K562 (cell line): ENCODE data around the gene EXOC6. TPM values are rescaled to one million over a fixed set of nuclear protein-coding genes. Genes with fewer than 3 reads are reported as not detected.

Source experiments
- ATF1 ChIP-seq, 2 experiments: fragments of 450-650 bp in 1 of 2; IDR thresholded peaks; 2 replicates each; pipeline ENCODE4 v1.6.1; 2016; ENCODE audit warnings: missing compliant biosample characterization in 1 of 2, missing genetic modification characterization in 1 of 2
- CBX3 ChIP-seq, 2 experiments: IDR thresholded peaks; 1 replicate in 1 of 2; 2 replicates in 1 of 2; pipeline ENCODE4 v1.6.1; 2012; ENCODE audit warnings: inconsistent platforms in 2 of 2, low read length in 2 of 2, borderline replicate concordance in 1 of 2, control low read depth in 1 of 2
- CHD1 ChIP-seq: fragments of 200-600 bp; sonication (generic); IDR thresholded peaks from one replicate; pipeline ENCODE4 v1.6.1; 2012; ENCODE audit warnings: mild to moderate bottlenecking, moderate library complexity, low read length, inconsistent platforms
- EP400 ChIP-seq: fragments of 450-650 bp; IDR thresholded peaks from 2 replicates; pipeline ENCODE4 v1.6.1; 2017; ENCODE audit warnings: antibody characterized with exemption, mild to moderate bottlenecking, moderate library complexity
- HDAC2 ChIP-seq: fragments of 450-650 bp; IDR thresholded peaks from 2 replicates; pipeline ENCODE4 v1.6.1; 2016; ENCODE audit warnings: mild to moderate bottlenecking
- MAZ ChIP-seq, 2 experiments: fragments of 450-650 bp in 1 of 2; sonication (generic) in 1 of 2; formaldehyde crosslinking; IDR thresholded peaks in 1 of 2; conservative IDR thresholded peaks in 1 of 2; 2 replicates each; pipeline versions ENCODE4 v1.4.0 to v1.5.0; 2020; ENCODE audit warnings: mild to moderate bottlenecking in 1 of 2, missing genetic modification reagents in 1 of 2
- NR3C1 ChIP-seq: sonication (generic); formaldehyde crosslinking; IDR thresholded peaks from 2 replicates; pipeline ENCODE4 v1.8.1; 2022; ENCODE audit warnings: missing genetic modification reagents
- POLR2AphosphoS5 ChIP-seq: IDR thresholded peaks from 2 replicates; pipeline ENCODE4 v1.6.1; 2011; ENCODE audit warnings: mild to moderate bottlenecking, low read depth, low read length, moderate library complexity; ENCODE audit not compliant: control insufficient read depth, insufficient read depth
- SAFB ChIP-seq: fragments of 200-400 bp; formaldehyde crosslinking; IDR thresholded peaks from 2 replicates; pipeline ENCODE4 v1.6.1; 2017; ENCODE audit warnings: low read depth, low read length, borderline replicate concordance
- ZNF175 ChIP-seq: fragments of 200-800 bp; sonication (Bioruptor generic); IDR thresholded peaks from 2 replicates; pipeline ENCODE4 v1.6.1; 2016; ENCODE audit warnings: low read depth, mild to moderate bottlenecking, missing genetic modification characterization, missing compliant biosample characterization
- ZNF347 ChIP-seq: fragments of 450-650 bp; formaldehyde crosslinking; IDR thresholded peaks from 2 replicates; pipeline ENCODE4 v1.4.0; 2020; ENCODE audit warnings: low read depth, mild to moderate bottlenecking, moderate library complexity
- ZNF655 ChIP-seq: fragments of 250-450 bp; sonication (Bioruptor Pico); IDR thresholded peaks from 2 replicates; pipeline ENCODE4 v1.5.0; 2021
- ZNF707 ChIP-seq: fragments of 250-450 bp; sonication (Bioruptor Pico); conservative IDR thresholded peaks from 2 replicates; pipeline ENCODE4 v1.8.0; 2022; ENCODE audit warnings: inconsistent platforms, mild to moderate bottlenecking, moderate library complexity
- polyA plus RNA-seq, 8 experiments: library from polyadenylated mRNA; depleted of rRNA in 4 of 8; stranded (reverse) in 5 of 8; unstranded in 3 of 8; fragments of >200 nt; fragmentation: Nextera tagmentation in 2 of 8; fragmentation: Illumina TruSeq in 1 of 8; extraction: Ambion mirVana in 2 of 8; extraction: Trizol in 1 of 8; gene quantifications; 2 replicates each; pipeline versions ENCODE4 v1.2.1 to v1.2.3, GENCODE V29; 2011 to 2014; ENCODE audit warnings: inconsistent platforms in 1 of 8, missing spikeins in 1 of 8
- total RNA-seq, 7 experiments: library from RNA; depleted of rRNA in 6 of 7; stranded (reverse); fragments of >200 nt in 6 of 7; fragmentation: Illumina TruSeq in 2 of 7; extraction: Trizol in 2 of 7; gene quantifications; 2 replicates each; pipeline versions ENCODE4 v1.2.1 to v1.2.3, GENCODE V29; 2011 to 2021; ENCODE audit warnings: low replicate concordance in 1 of 7
- TF ChIP-seq, protein P1 (sequence below): fragments of 450-650 bp; IDR thresholded peaks from 2 replicates; pipeline ENCODE4 v1.6.1; 2016; ENCODE audit warnings: mild to moderate bottlenecking, moderate library complexity

EXOC6 gene
- total and polyA plus RNA-seq, 9 of the 15 experiments (the other 6 are each of a cell fraction or from before 2014, with no cell fraction given) = 13.9 to 42.8 (median 24.9) TPM

- TF ChIP-seq POLR2AphosphoS5 (peak; percentile 62; the same call in 1 of the 2 replicates), CHD1 (no peak), ZNF175 (CRISPR knock-in tag) (no peak), ZNF707 (no peak), ZNF347 (CRISPR knock-in tag) (no peak), HDAC2 (0 out of 2 replicates have a peak, but pooled peaks have one; percentile 52), MAZ (CRISPR knock-in tag; conservative IDR thresholded peaks at IDR 0.05 in 1 of 2, IDR thresholded peaks at IDR 0.05 in 1 of 2) (peak in 1 of 2 experiments; percentile 49; a peak in 1 of 4 replicates), ATF1 (CRISPR knock-in tag; IDR thresholded peaks at IDR 0.05) (no peak), ATF1 (tag; IDR thresholded peaks at IDR 0.05) (peak; percentile 31; the same call in 1 of the 2 replicates), ZNF655 (CRISPR knock-in tag) (no peak), NR3C1 (CRISPR knock-in tag) (no peak), SAFB (no peak), CBX3 (IDR thresholded peaks at IDR 0.05; ENCODE audit: borderline replicate concordance in 1 of 2, low read length in 2 of 2) (peak in 1 of 2 experiments; percentile 27; a peak in 1 of 3 replicates), EP400 (peak; percentile 39; the same call in 1 of the 2 replicates)
- TF ChIP-seq, protein P1, sequence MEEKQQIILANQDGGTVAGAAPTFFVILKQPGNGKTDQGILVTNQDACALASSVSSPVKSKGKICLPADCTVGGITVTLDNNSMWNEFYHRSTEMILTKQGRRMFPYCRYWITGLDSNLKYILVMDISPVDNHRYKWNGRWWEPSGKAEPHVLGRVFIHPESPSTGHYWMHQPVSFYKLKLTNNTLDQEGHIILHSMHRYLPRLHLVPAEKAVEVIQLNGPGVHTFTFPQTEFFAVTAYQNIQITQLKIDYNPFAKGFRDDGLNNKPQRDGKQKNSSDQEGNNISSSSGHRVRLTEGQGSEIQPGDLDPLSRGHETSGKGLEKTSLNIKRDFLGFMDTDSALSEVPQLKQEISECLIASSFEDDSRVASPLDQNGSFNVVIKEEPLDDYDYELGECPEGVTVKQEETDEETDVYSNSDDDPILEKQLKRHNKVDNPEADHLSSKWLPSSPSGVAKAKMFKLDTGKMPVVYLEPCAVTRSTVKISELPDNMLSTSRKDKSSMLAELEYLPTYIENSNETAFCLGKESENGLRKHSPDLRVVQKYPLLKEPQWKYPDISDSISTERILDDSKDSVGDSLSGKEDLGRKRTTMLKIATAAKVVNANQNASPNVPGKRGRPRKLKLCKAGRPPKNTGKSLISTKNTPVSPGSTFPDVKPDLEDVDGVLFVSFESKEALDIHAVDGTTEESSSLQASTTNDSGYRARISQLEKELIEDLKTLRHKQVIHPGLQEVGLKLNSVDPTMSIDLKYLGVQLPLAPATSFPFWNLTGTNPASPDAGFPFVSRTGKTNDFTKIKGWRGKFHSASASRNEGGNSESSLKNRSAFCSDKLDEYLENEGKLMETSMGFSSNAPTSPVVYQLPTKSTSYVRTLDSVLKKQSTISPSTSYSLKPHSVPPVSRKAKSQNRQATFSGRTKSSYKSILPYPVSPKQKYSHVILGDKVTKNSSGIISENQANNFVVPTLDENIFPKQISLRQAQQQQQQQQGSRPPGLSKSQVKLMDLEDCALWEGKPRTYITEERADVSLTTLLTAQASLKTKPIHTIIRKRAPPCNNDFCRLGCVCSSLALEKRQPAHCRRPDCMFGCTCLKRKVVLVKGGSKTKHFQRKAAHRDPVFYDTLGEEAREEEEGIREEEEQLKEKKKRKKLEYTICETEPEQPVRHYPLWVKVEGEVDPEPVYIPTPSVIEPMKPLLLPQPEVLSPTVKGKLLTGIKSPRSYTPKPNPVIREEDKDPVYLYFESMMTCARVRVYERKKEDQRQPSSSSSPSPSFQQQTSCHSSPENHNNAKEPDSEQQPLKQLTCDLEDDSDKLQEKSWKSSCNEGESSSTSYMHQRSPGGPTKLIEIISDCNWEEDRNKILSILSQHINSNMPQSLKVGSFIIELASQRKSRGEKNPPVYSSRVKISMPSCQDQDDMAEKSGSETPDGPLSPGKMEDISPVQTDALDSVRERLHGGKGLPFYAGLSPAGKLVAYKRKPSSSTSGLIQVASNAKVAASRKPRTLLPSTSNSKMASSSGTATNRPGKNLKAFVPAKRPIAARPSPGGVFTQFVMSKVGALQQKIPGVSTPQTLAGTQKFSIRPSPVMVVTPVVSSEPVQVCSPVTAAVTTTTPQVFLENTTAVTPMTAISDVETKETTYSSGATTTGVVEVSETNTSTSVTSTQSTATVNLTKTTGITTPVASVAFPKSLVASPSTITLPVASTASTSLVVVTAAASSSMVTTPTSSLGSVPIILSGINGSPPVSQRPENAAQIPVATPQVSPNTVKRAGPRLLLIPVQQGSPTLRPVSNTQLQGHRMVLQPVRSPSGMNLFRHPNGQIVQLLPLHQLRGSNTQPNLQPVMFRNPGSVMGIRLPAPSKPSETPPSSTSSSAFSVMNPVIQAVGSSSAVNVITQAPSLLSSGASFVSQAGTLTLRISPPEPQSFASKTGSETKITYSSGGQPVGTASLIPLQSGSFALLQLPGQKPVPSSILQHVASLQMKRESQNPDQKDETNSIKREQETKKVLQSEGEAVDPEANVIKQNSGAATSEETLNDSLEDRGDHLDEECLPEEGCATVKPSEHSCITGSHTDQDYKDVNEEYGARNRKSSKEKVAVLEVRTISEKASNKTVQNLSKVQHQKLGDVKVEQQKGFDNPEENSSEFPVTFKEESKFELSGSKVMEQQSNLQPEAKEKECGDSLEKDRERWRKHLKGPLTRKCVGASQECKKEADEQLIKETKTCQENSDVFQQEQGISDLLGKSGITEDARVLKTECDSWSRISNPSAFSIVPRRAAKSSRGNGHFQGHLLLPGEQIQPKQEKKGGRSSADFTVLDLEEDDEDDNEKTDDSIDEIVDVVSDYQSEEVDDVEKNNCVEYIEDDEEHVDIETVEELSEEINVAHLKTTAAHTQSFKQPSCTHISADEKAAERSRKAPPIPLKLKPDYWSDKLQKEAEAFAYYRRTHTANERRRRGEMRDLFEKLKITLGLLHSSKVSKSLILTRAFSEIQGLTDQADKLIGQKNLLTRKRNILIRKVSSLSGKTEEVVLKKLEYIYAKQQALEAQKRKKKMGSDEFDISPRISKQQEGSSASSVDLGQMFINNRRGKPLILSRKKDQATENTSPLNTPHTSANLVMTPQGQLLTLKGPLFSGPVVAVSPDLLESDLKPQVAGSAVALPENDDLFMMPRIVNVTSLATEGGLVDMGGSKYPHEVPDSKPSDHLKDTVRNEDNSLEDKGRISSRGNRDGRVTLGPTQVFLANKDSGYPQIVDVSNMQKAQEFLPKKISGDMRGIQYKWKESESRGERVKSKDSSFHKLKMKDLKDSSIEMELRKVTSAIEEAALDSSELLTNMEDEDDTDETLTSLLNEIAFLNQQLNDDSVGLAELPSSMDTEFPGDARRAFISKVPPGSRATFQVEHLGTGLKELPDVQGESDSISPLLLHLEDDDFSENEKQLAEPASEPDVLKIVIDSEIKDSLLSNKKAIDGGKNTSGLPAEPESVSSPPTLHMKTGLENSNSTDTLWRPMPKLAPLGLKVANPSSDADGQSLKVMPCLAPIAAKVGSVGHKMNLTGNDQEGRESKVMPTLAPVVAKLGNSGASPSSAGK = peak; percentile 19; the same call in 1 of the 2 replicates
These were observed 123.9 kb downstream of the EXOC6 start (continued) for GRCh38 chr10:92972066-92972870.
